SK-N-SH (cell line): Measurements from ENCODE around the gene MYLK. TPM values are rescaled to one million over a fixed set of nuclear protein-coding genes. Genes with fewer than 3 reads are reported as not detected.
"Not testable (repeated sequence)": the region's sequence is repeated elsewhere in the genome, so short reads cannot be mapped to it uniquely, and the experiment has no call there.

Experiments used
- CTCF ChIA-PET: fragments of 300-600, 350-600 bp; formaldehyde crosslinking; extraction: SDS; loops from one replicate; lab custom pipeline; 2021; lab: Yijun Ruan, JAX
- POLR2A ChIA-PET: fragments of 350-600 bp; sonication (Branson Sonifier 250); formaldehyde crosslinking; extraction: SDS; loops from one replicate; lab custom pipeline; 2020; ENCODE audit warnings: antibody characterized with exemption, inconsistent platforms; lab: Yijun Ruan, JAX
- DNase-seq: peaks from one replicate; pipeline ENCODE4 v3.0.0; 2012
- H2AFZ ChIP-seq: fragments of 200-600 bp; sonication (generic); 2 replicates; pipeline ENCODE4 v1.8.1; 2016; ENCODE audit warnings: antibody characterized with exemption, mild to moderate bottlenecking, low read depth
- H3F3A ChIP-seq: fragments of 200-600 bp; sonication (generic); replicated peaks from 2 replicates; pipeline ENCODE3; 2016; ENCODE audit warnings: antibody characterized with exemption, mild to moderate bottlenecking; ENCODE audit not compliant: insufficient read depth
- H3K27ac ChIP-seq, 2 experiments: fragments of 200-500 bp in 1 of 2; fragments of 200-600 bp in 1 of 2; sonication (Bioruptor generic) in 1 of 2; sonication (generic), shearing (Covaris generic) in 1 of 2; 2 replicates each; pipeline versions ENCODE4 v1.5.1 to v1.6.1; 2014 to 2016; ENCODE audit warnings: low read depth in 2 of 2, inconsistent platforms in 1 of 2, low read length in 1 of 2, mild to moderate bottlenecking in 1 of 2, mixed read lengths in 1 of 2
- H3K27me3 ChIP-seq: fragments of 200-600 bp; sonication (generic), shearing (Covaris generic); 2 replicates; pipeline ENCODE4 v1.6.1; 2016; ENCODE audit warnings: mixed run types; ENCODE audit not compliant: insufficient read depth
- H3K36me3 ChIP-seq, 2 experiments: fragments of 200-500 bp in 1 of 2; fragments of 200-600 bp in 1 of 2; sonication (Bioruptor generic) in 1 of 2; sonication (generic) in 1 of 2; replicated peaks in 1 of 2; 2 replicates each; pipeline versions ENCODE3 to v1.5.1; 2014 to 2016; ENCODE audit warnings: low read length in 1 of 2, mild to moderate bottlenecking in 1 of 2; ENCODE audit not compliant: insufficient read depth in 2 of 2, control insufficient read depth in 1 of 2
- H3K4me1 ChIP-seq, 2 experiments: fragments of 200-500 bp in 1 of 2; fragments of 200-600 bp in 1 of 2; sonication (Bioruptor generic) in 1 of 2; sonication (generic), shearing (Covaris generic) in 1 of 2; 2 replicates each; pipeline versions ENCODE4 v1.5.1 to v1.6.1; 2014 to 2016; ENCODE audit warnings: low read depth in 1 of 2, low read length in 1 of 2, mixed run types in 1 of 2; ENCODE audit not compliant: insufficient read depth in 2 of 2, control insufficient read depth in 1 of 2
- H3K4me2 ChIP-seq: fragments of 200-600 bp; sonication (generic), shearing (Covaris generic); 2 replicates; pipeline ENCODE4 v1.6.1; 2017; ENCODE audit warnings: mixed run types
- H3K4me3 ChIP-seq, 2 experiments: fragments of 200-500 bp in 1 of 2; fragments of 200-600 bp in 1 of 2; sonication (Bioruptor generic) in 1 of 2; sonication (generic), shearing (Covaris generic) in 1 of 2; 2 replicates each; pipeline versions ENCODE4 v1.5.1 to v1.8.1; 2014 to 2016; ENCODE audit warnings: low read depth in 2 of 2, inconsistent platforms in 1 of 2, low read length in 1 of 2, mild to moderate bottlenecking in 1 of 2, mixed read lengths in 1 of 2, moderate library complexity in 1 of 2
- H3K79me2 ChIP-seq: fragments of 200-600 bp; sonication (generic); 2 replicates; pipeline ENCODE4 v1.8.1; 2017; ENCODE audit warnings: mild to moderate bottlenecking; ENCODE audit not compliant: insufficient read depth
- H3K9ac ChIP-seq: fragments of 200-600 bp; sonication (generic); 2 replicates; pipeline ENCODE4 v1.6.1; 2017; ENCODE audit warnings: mixed run types
- H3K9me2 ChIP-seq: fragments of 200-600 bp; sonication (generic); 2 replicates; pipeline ENCODE4 v1.6.1; 2017; ENCODE audit warnings: mixed run types
- H3K9me3 ChIP-seq: fragments of 200-600 bp; sonication (generic); 2 replicates; pipeline ENCODE4 v1.6.1; 2017; ENCODE audit warnings: mixed run types, mild to moderate bottlenecking, moderate library complexity
- H4K20me1 ChIP-seq: fragments of 200-600 bp; sonication (generic); 2 replicates; pipeline ENCODE4 v1.6.1; 2017; ENCODE audit warnings: mild to moderate bottlenecking, mixed run types; ENCODE audit not compliant: insufficient read depth
- CTCF ChIP-seq: fragments of 200-600 bp; sonication (generic); IDR thresholded peaks from 2 replicates; pipeline ENCODE4 v1.6.1; 2017; ENCODE audit warnings: antibody characterized with exemption, mild to moderate bottlenecking, moderate library complexity
- EZH2phosphoT487 ChIP-seq: fragments of 200-600 bp; sonication (generic); IDR thresholded peaks from 2 replicates; pipeline ENCODE4 v1.6.1; 2017; ENCODE audit warnings: low read depth, mixed run types, mild to moderate bottlenecking, antibody characterized with exemption, moderate library complexity, borderline replicate concordance
- FOXJ3 ChIP-seq: sonication (generic); formaldehyde crosslinking; IDR thresholded peaks from 2 replicates; pipeline ENCODE4 v1.5.1; 2020; ENCODE audit warnings: mild to moderate bottlenecking, missing genetic modification reagents
- GATA2 ChIP-seq: sonication (generic); formaldehyde crosslinking; IDR thresholded peaks from 2 replicates; pipeline ENCODE4 v1.5.0; 2020; ENCODE audit warnings: mild to moderate bottlenecking, missing genetic modification reagents
- JUND ChIP-seq: IDR thresholded peaks from 2 replicates; pipeline ENCODE4 v1.4.0; 2012
- MEF2A ChIP-seq: IDR thresholded peaks from 2 replicates; pipeline ENCODE4 v1.4.0; 2012; ENCODE audit warnings: low read depth, borderline replicate concordance
- MXI1 ChIP-seq: IDR thresholded peaks from 2 replicates; pipeline ENCODE4 v1.6.1; 2012; ENCODE audit warnings: mild to moderate bottlenecking, low read depth, low read length, improper control_type of control experiment
- NFIC ChIP-seq: IDR thresholded peaks from 2 replicates; pipeline ENCODE4 v1.4.0; 2012; ENCODE audit warnings: borderline replicate concordance
- NRF1 ChIP-seq: IDR thresholded peaks from 2 replicates; pipeline ENCODE4 v1.6.1; 2012; ENCODE audit warnings: low read depth, mild to moderate bottlenecking, low read length
- RAD21 ChIP-seq: IDR thresholded peaks from 2 replicates; pipeline ENCODE4 v1.6.1; 2012; ENCODE audit warnings: mild to moderate bottlenecking, low read length
- RCOR1 ChIP-seq: fragments of 150-350 bp; IDR thresholded peaks from 2 replicates; pipeline ENCODE4 v1.6.1; 2017; ENCODE audit warnings: antibody characterized with exemption, low read length
- SMC3 ChIP-seq: IDR thresholded peaks from 2 replicates; pipeline ENCODE4 v1.6.1; 2012; ENCODE audit warnings: low read depth, low read length, improper control_type of control experiment
- TCF12 ChIP-seq: IDR thresholded peaks from 2 replicates; pipeline ENCODE4 v1.4.0; 2012
- TEAD4 ChIP-seq: IDR thresholded peaks from 2 replicates; pipeline ENCODE4 v1.4.0; 2012; ENCODE audit warnings: mild to moderate bottlenecking, borderline replicate concordance; ENCODE audit not compliant: insufficient read depth
- YY1 ChIP-seq: IDR thresholded peaks from 2 replicates; pipeline ENCODE4 v1.4.0; 2012; ENCODE audit warnings: low read depth, mild to moderate bottlenecking
- WGBS: methylation state at CpG from one replicate; pipeline ENCODE4 v1.1.6; 2017; ENCODE audit warnings: low lambda C conversion rate; 5-methylcytosine and 5-hydroxymethylcytosine counted together
- polyA plus RNA-seq, 3 experiments: library from polyadenylated mRNA; depleted of rRNA; stranded (reverse); fragments of >200 nt; gene quantifications; 2 replicates each; pipeline ENCODE4 v1.2.3, GENCODE V29; 2012
- TF ChIP-seq, protein P1 (sequence below): fragments of 150-350 bp; IDR thresholded peaks from 2 replicates; pipeline ENCODE4 v1.6.1; 2016; ENCODE audit warnings: mild to moderate bottlenecking, low read depth, low read length

The MYLK gene
- polyA plus RNA-seq, 1 of the 3 experiments (the other 2 are of a cell fraction), result 272 TPM

- DNase-seq, H2AFZ ChIP-seq, H3K9me2 ChIP-seq, POLR2A ChIA-PET, H3K27me3 ChIP-seq, H3K9ac ChIP-seq, H4K20me1 ChIP-seq, H3K4me3 ChIP-seq, H3K9me3 ChIP-seq: not testable (repeated sequence)
- WGBS, result 97% methylated on average over 5 of the region's 5 CpGs
- H3K27ac ChIP-seq, result peak overlapping the region in 1 of 2 experiments; percentile 94; a peak in 2 of 4 replicates
- peaks cover 53% of the 10 kb centered on the region for H3F3A ChIP-seq
- H3K36me3 ChIP-seq, result peaks cover 50 to 54% of the 10 kb centered on the region in 2 experiments
- CTCF ChIA-PET, result interaction anchor here (1.3 to 2.3 kb wide), 3 partner anchors 10 to 86 kb away, joined by 4 to 8 read pairs (median 4); no protein-coding TSS in a partner anchor
- peak overlapping the region; percentile 39; the same call in 1 of the 2 replicates for H3K4me2 ChIP-seq
- peaks cover 12% of the 10 kb centered on the region for H3K79me2 ChIP-seq
- H3K4me1 ChIP-seq, result peaks cover 4 to 58% of the 10 kb centered on the region in 2 experiments
These were observed 145.6 kb downstream of the MYLK start for GRCh38 chr3:123738522-123738921.

- H3K9me2 ChIP-seq, result no peaks in the 10 kb centered on the region
- WGBS, result 98% methylated on average over 14 of the region's 14 CpGs
- H3K79me2 ChIP-seq, result peaks cover 21% of the 10 kb centered on the region
- H3K27ac ChIP-seq, result no peak overlapping the region
- H3F3A ChIP-seq, result peaks cover 47% of the 10 kb centered on the region
- no peaks in the 10 kb centered on the region for H4K20me1 ChIP-seq
- H3K9me3 ChIP-seq, result no peaks in the 10 kb centered on the region
- H2AFZ ChIP-seq, result no peak overlapping the region
- POLR2A ChIA-PET, result no interaction called here
- CTCF ChIA-PET, result interaction anchor here (1.4 to 2.3 kb wide), 2 partner anchors 8 to 14 kb away, joined by 4 to 8 read pairs; no protein-coding TSS in a partner anchor
- no peak overlapping the region for H3K9ac ChIP-seq
- H3K36me3 ChIP-seq, result peaks cover 58 to 62% of the 10 kb centered on the region in 2 experiments
- DNase-seq, result no peak
- no peak overlapping the region for H3K4me2 ChIP-seq
- H3K27me3 ChIP-seq, result no peaks in the 10 kb centered on the region
- TF ChIP-seq JUND (no peak), CTCF (no peak), MXI1 (no peak), SMC3 (no peak), NFIC (no peak), TEAD4 (no peak), RAD21 (no peak), EZH2phosphoT487 (no peak), YY1 (no peak), GATA2 (CRISPR knock-in tag) (no peak), RCOR1 (no peak), FOXJ3 (CRISPR knock-in tag) (no peak), TCF12 (no peak), NRF1 (no peak), MEF2A (no peak)
- TF ChIP-seq, protein P1, sequence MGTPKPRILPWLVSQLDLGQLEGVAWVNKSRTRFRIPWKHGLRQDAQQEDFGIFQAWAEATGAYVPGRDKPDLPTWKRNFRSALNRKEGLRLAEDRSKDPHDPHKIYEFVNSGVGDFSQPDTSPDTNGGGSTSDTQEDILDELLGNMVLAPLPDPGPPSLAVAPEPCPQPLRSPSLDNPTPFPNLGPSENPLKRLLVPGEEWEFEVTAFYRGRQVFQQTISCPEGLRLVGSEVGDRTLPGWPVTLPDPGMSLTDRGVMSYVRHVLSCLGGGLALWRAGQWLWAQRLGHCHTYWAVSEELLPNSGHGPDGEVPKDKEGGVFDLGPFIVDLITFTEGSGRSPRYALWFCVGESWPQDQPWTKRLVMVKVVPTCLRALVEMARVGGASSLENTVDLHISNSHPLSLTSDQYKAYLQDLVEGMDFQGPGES, result no peak
- H3K4me3 ChIP-seq, result no peak overlapping the region
- peaks cover 4 to 58% of the 10 kb centered on the region in 2 experiments for H3K4me1 ChIP-seq
These were observed 147.0 kb downstream of the MYLK start for GRCh38 chr3:123737168-123737567.
